Prostate gland (tissue), 2 donors: Measurements from ENCODE around the gene RIMBP2.

Source experiments
- CTCF ChIP-seq, 4 experiments: fragments of 200-600 bp in 2 of 4; fragments of 450-650 bp in 2 of 4; sonication (generic) in 2 of 4; IDR thresholded peaks; 1 replicate in 3 of 4; 2 replicates in 1 of 4; pipeline ENCODE4 v1.5.1; 2016 to 2019; ENCODE audit warnings: antibody characterized with exemption in 4 of 4, mild to moderate bottlenecking in 2 of 4, moderate library complexity in 2 of 4
- POLR2A ChIP-seq: fragments of 450-650 bp; IDR thresholded peaks from one replicate; pipeline ENCODE4 v1.6.1; 2016; ENCODE audit warnings: antibody characterized with exemption, mild to moderate bottlenecking
- POLR2AphosphoS5 ChIP-seq: sonication (generic); formaldehyde crosslinking; IDR thresholded peaks from one replicate; pipeline ENCODE4 v1.6.1; 2017; ENCODE audit warnings: antibody characterized with exemption

DNA sequence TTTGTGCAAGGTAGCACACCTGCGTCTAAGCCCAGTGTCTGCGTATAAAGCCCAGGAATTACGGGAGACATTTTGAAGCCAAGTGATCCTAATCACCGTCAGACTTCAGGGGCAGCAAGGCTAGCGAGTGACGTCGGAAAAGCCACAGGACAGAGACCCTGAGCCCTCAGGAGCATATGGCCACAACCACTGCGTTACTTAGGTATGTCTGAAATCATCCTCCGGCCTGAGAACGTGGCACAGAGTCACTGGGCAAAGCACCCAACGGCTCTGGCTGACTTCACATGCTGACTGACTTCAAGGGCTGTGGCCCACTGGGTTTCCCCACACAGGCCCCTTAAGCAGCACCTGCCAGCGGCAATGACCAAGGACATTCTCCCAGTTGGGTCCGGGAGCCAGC lies 71.5 kb downstream of the RIMBP2 start:
- TF ChIP-seq POLR2A (no peak), CTCF (IDR thresholded peaks at IDR 0.05) (no peak), POLR2AphosphoS5 (no peak)
